Endodermal cell (in vitro differentiated cells): ENCODE results near the gene BAG5. TPM values are rescaled to one million over a fixed set of nuclear protein-coding genes. Genes with fewer than 3 reads are reported as not detected.

Source experiments
- DNase-seq: peaks from one replicate; pipeline ENCODE4 v3.0.0-alpha.2; 2017
- H3K27ac ChIP-seq: 2 replicates; pipeline ENCODE4 v1.5.1; 2013; ENCODE audit warnings: mild to moderate bottlenecking, low read depth, low read length, moderate library complexity
- H3K27me3 ChIP-seq: 2 replicates; pipeline ENCODE4 v1.6.1; 2013; ENCODE audit warnings: mild to moderate bottlenecking, low read length, moderate library complexity; ENCODE audit not compliant: insufficient read depth, control insufficient read depth, poor library complexity, severe bottlenecking
- H3K36me3 ChIP-seq: 2 replicates; pipeline ENCODE4 v1.7.0; 2013; ENCODE audit warnings: mild to moderate bottlenecking, low read length, moderate library complexity; ENCODE audit not compliant: control insufficient read depth, insufficient read depth
- H3K4me1 ChIP-seq: one replicate; pipeline ENCODE4 v1.7.0; 2013; ENCODE audit warnings: low read length; ENCODE audit not compliant: control insufficient read depth, insufficient read depth
- H3K4me3 ChIP-seq: 2 replicates; pipeline ENCODE4 v1.5.1; 2013; ENCODE audit warnings: mild to moderate bottlenecking, low read length, moderate library complexity
- H3K9ac ChIP-seq: 2 replicates; pipeline ENCODE4 v1.6.1; 2013; ENCODE audit warnings: mild to moderate bottlenecking, low read length, moderate library complexity; ENCODE audit not compliant: poor library complexity, severe bottlenecking; ENCODE audit errors: extremely low read depth
- H3K9me3 ChIP-seq: 2 replicates; pipeline ENCODE4 v1.6.1; 2013; ENCODE audit warnings: mild to moderate bottlenecking, low read length, moderate library complexity; ENCODE audit not compliant: control insufficient read depth
- H3K27ac Mint-ChIP-seq: 2 replicates; pipeline ENCODE4 v1.8.0; 2020; ENCODE audit warnings: mixed read lengths
- H3K27me3 Mint-ChIP-seq: 2 replicates; pipeline ENCODE4 v1.8.0; 2021; ENCODE audit warnings: mild to moderate bottlenecking, mixed read lengths; ENCODE audit not compliant: insufficient read depth
- H3K36me3 Mint-ChIP-seq: 2 replicates; pipeline ENCODE4 v1.8.0; 2020; ENCODE audit warnings: low read depth, mixed read lengths
- H3K4me1 Mint-ChIP-seq: 2 replicates; pipeline ENCODE4 v1.8.0; 2020; ENCODE audit warnings: mixed read lengths
- H3K4me3 Mint-ChIP-seq: 2 replicates; pipeline ENCODE4 v1.8.0; 2020; ENCODE audit warnings: mild to moderate bottlenecking, moderate library complexity, mixed read lengths
- H3K9me3 Mint-ChIP-seq: 2 replicates; pipeline ENCODE4 v1.8.0; 2020; ENCODE audit warnings: mild to moderate bottlenecking, mixed read lengths
- CTCF ChIP-seq: fragments of 200-600 bp; sonication (generic); conservative IDR thresholded peaks from 2 replicates; pipeline ENCODE4 v1.5.0; 2021; ENCODE audit warnings: antibody characterized with exemption, mild to moderate bottlenecking
- WGBS, 2 experiments: methylation state at CpG; one replicate each; pipeline versions ENCODE4 v1.1.5 to v1.1.7; 2013; ENCODE audit warnings: missing lambda C conversion rate in 2 of 2, mixed read lengths in 1 of 2; ENCODE audit not compliant: insufficient coverage in 1 of 2, insufficient read length in 1 of 2; 5-methylcytosine and 5-hydroxymethylcytosine counted together
- total RNA-seq, 2 donors: library from RNA; stranded (reverse); fragmentation: NEBNext Ultra II Directional in 1 of 2; extraction: Animal tissue kit (Norgen Biotek cat#: 25700) in 1 of 2; gene quantifications; 2 replicates in 1 of 2; 3 replicates in 1 of 2; pipeline ENCODE4 v1.2.1, GENCODE V29; 2021

The BAG5 gene
- total RNA-seq, 2 donors from 2014 or later = 27.6 to 28.1 TPM

DNA sequence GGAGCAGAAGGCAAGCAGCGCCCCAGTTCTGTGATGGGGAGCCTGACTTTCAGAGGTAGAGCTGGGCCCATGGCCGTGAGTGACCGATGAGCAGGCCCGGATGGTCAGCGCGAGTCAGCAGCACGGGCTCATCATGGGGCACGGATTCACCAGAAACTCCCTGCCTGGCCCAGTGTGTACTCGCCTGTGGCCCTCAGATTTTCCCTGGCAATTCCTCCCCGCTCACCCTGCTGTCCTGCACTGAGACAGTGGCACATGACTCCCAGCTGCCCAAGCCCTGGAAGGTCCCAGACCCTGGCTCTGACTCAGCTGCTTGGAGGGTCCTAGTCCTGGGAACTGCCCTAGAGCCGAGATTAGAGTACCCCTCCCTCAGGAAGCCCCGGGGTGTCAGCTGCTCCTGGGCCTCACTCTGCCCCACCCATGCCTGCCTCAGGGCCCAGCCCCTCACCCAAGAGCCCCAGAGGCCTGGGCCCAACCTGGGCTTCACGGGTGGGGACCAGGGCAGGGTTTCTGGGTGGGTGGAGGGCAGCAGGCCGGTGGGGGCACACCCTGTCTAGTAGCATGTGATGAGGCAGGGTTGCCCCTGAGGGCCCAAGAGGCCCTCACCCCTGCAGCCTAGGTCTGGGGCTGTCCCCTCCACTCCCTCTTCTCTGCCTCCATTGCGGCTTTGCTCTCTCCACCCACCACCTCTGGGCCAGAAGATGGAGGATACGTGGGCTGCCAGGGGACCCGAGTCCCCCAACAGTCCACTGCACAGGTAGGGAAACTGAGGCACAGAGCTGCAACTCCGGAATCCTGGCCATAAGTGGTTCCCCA is 25.1 kb downstream of the BAG5 start:
- H3K27me3 Mint-ChIP-seq = peaks cover 3% of the 10 kb centered on the region

DNA sequence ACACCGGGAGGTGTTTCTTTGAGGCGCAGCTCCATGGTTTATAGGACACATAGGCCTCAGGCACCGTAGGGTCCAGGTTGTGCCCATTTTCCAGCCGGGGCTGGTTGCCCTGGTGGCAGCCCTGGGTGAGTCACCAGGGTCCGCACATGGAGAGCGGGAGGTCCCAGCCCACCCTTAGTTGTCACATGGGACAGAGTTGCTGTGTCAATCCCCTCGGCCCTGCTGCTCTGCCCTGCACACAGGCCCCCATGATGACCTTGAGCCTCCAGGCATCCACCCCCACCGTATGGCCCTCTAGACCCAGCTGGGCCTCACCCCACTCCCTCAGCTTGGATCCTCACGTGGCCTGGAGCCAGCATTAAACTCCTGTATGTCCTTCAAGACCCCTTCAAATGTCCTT is 25.8 kb downstream of the BAG5 start:
- H3K27me3 Mint-ChIP-seq = peaks cover 3% of the 10 kb centered on the region
- H3K4me1 ChIP-seq = no peaks in the 10 kb centered on the region
- no peak overlapping the region for H3K4me3 ChIP-seq
- 93 to 98% methylated on average over 6 to 9 of the region's 9 CpGs for WGBS, 2 experiments
- no peak for DNase-seq
- H3K27me3 ChIP-seq = no peaks in the 10 kb centered on the region
- no peaks in the 10 kb centered on the region for H3K9me3 ChIP-seq
- no peak overlapping the region for H3K27ac ChIP-seq
- H3K4me3 Mint-ChIP-seq = no peak overlapping the region
- no peaks in the 10 kb centered on the region for H3K36me3 ChIP-seq
- no peak overlapping the region for H3K9ac ChIP-seq
- no peaks in the 10 kb centered on the region for H3K9me3 Mint-ChIP-seq
- no peak for TF ChIP-seq CTCF
- H3K27ac Mint-ChIP-seq = no peak overlapping the region
- H3K36me3 Mint-ChIP-seq = no peaks in the 10 kb centered on the region
- H3K4me1 Mint-ChIP-seq = no peaks in the 10 kb centered on the region

More for the DNA sequence above, 25.1 kb downstream of the BAG5 start:
- H3K9ac ChIP-seq = no peak overlapping the region
- no peaks in the 10 kb centered on the region for H3K36me3 ChIP-seq
- H3K27ac Mint-ChIP-seq = no peak overlapping the region
- H3K4me3 ChIP-seq = no peak overlapping the region
- H3K4me1 ChIP-seq = peaks cover under 1% of the 10 kb centered on the region
- no peaks in the 10 kb centered on the region for H3K27me3 ChIP-seq
- H3K4me3 Mint-ChIP-seq = no peak overlapping the region
- H3K27ac ChIP-seq = no peak overlapping the region
- no peak for DNase-seq
- H3K36me3 Mint-ChIP-seq = no peaks in the 10 kb centered on the region
- no peaks in the 10 kb centered on the region for H3K4me1 Mint-ChIP-seq
- no peak for TF ChIP-seq CTCF
- H3K9me3 ChIP-seq = no peaks in the 10 kb centered on the region
- WGBS, 2 experiments = 83 to 89% methylated on average over 12 to 17 of the region's 18 CpGs
- no peaks in the 10 kb centered on the region for H3K9me3 Mint-ChIP-seq

GRCh38 chr14:103535891-103536565 is 26.4 kb downstream of the BAG5 start:
- H3K27ac Mint-ChIP-seq = no peak overlapping the region
- no peaks in the 10 kb centered on the region for H3K4me1 ChIP-seq
- no peak for TF ChIP-seq CTCF

More at GRCh38 chr14:103535891-103536565, 26.4 kb downstream of the BAG5 start:
- H3K9me3 ChIP-seq = no peaks in the 10 kb centered on the region
- 89 to 92% methylated on average over 8 to 11 of the region's 11 CpGs for WGBS, 2 experiments
- no peak overlapping the region for H3K4me3 Mint-ChIP-seq
- H3K9ac ChIP-seq = no peak overlapping the region
- H3K36me3 ChIP-seq = peaks cover 1% of the 10 kb centered on the region
- H3K4me3 ChIP-seq = no peak overlapping the region
- no peaks in the 10 kb centered on the region for H3K9me3 Mint-ChIP-seq
- H3K36me3 Mint-ChIP-seq = no peaks in the 10 kb centered on the region
- peaks cover 3% of the 10 kb centered on the region for H3K27me3 Mint-ChIP-seq
- DNase-seq = no peak
- no peak overlapping the region for H3K27ac ChIP-seq
- H3K4me1 Mint-ChIP-seq = no peaks in the 10 kb centered on the region
- no peaks in the 10 kb centered on the region for H3K27me3 ChIP-seq
